Stimulated activated CD4-positive, alpha-beta T cell treated with anti-CD3 and anti-CD28 coated beads, Interleukin-2, amount 100 ng/mL, for 24 hours (primary cell): ENCODE results near the gene HIC1.
"Not testable (repeated sequence)": the region's sequence is repeated elsewhere in the genome, so short reads cannot be mapped to it uniquely, and the experiment has no call there.

Source experiments
- DNase-seq, 2 donors: peaks; one replicate each; pipeline ENCODE4 v3.0.0-alpha.2; 2020

Gene HIC1

GRCh38 chr17:2054512-2055291 is at the start of gene HIC1:
Gene HIC1, plus strand, starts transcription at chr17:2055103. Its CDS starts 1,588 bp downstream, at chr17:2056691.
- peak; percentile 80 to 85 for DNase-seq

GRCh38 chr17:2008332-2009126 is 46.4 kb upstream of the HIC1 start:
- no peak for DNase-seq

- DNase-seq: no peak
Observed at GRCh38 chr17:2009737-2010136, 45.2 kb upstream of the HIC1 start.

GRCh38 chr17:2011411-2012371 is 43.2 kb upstream of the HIC1 start:
- DNase-seq: no peak

GRCh38 chr17:2012499-2012898 is 42.4 kb upstream of the HIC1 start:
- DNase-seq: no peak

GRCh38 chr17:2013220-2013993 is 41.5 kb upstream of the HIC1 start:
- DNase-seq: not testable (repeated sequence)

GRCh38 chr17:2013994-2014317 is 40.9 kb upstream of the HIC1 start:
- no peak for DNase-seq

GRCh38 chr17:2015314-2015713 is 39.6 kb upstream of the HIC1 start:
- no peak for DNase-seq

- DNase-seq: no peak
Observed at GRCh38 chr17:2016494-2016893, 38.4 kb upstream of the HIC1 start.

GRCh38 chr17:2017274-2017941 is 37.5 kb upstream of the HIC1 start:
- DNase-seq: no peak

GRCh38 chr17:2018716-2019510 is 36.0 kb upstream of the HIC1 start:
- DNase-seq: no peak

GRCh38 chr17:2019723-2020122 is 35.2 kb upstream of the HIC1 start:
- no peak for DNase-seq

- DNase-seq: no peak
Observed at GRCh38 chr17:2020721-2021120, 34.2 kb upstream of the HIC1 start.

- DNase-seq: no peak
Observed at GRCh38 chr17:2022647-2023240, 32.2 kb upstream of the HIC1 start.

- no peak for DNase-seq
Observed at GRCh38 chr17:2023256-2023655, 31.6 kb upstream of the HIC1 start.

GRCh38 chr17:2023692-2024571 is 31.0 kb upstream of the HIC1 start:
- DNase-seq: peak in 1 of 2 donors; percentile 46

- DNase-seq: no peak
Observed at GRCh38 chr17:2024572-2025219, 30.2 kb upstream of the HIC1 start.

GRCh38 chr17:2025220-2025621 is 29.7 kb upstream of the HIC1 start, which contains the start of gene RTN4RL1:
Gene RTN4RL1, minus strand, starts transcription at chr17:2025334. Its CDS starts 469 bp downstream, at chr17:2024865.
- DNase-seq: peak; percentile 68 to 72
